Renal cortex interstitium (tissue), 15 donors: Measurements from ENCODE around the gene NISCH. TPM values are rescaled to one million over a fixed set of nuclear protein-coding genes. Genes with fewer than 3 reads are reported as not detected.

Experiments
- DNase-seq, 11 donors: peaks; one replicate each; pipeline ENCODE4 v3.0.0-alpha.2; 2013; ENCODE audit warnings: low read depth in 9 of 11, low spot score in 4 of 11; ENCODE audit errors: extremely low read depth in 1 of 11
- long read RNA-seq, 16 experiments: transcript quantifications; one replicate each; lab custom pipeline, GENCODE V29; 2026
- polyA plus RNA-seq, 3 donors: library from polyadenylated mRNA; unstranded; fragments of 120-200 nt; gene quantifications; one replicate each; pipeline ENCODE4 v1.2.1, GENCODE V29; 2013; ENCODE audit not compliant: insufficient read length in 3 of 3

Gene NISCH
- polyA plus RNA-seq: 100 to 1,000 TPM in 2 of 3 donors, 10 to 100 TPM in 1; 99.3 to 150 (median 115) TPM
- long read RNA-seq, donor 1, partial matches to known transcripts: 69 of 74 reads
- long read RNA-seq, donor 1, other reads (novel, unspliced or antisense): 0 of 74 reads
- long read RNA-seq, donor 2, partial matches to known transcripts: 42 of 46 reads
- long read RNA-seq, donor 2, other reads (novel, unspliced or antisense): 0 of 46 reads
- long read RNA-seq, donor 3, full-length matches to known transcripts: 14 of 45 reads
- long read RNA-seq, donor 3, partial matches to known transcripts: 31 of 45 reads
- long read RNA-seq, donor 3, other reads (novel, unspliced or antisense): 0 of 45 reads
- long read RNA-seq, donor 4, full-length matches to known transcripts: 16 of 48 reads
- long read RNA-seq, donor 4, partial matches to known transcripts: 32 of 48 reads
- long read RNA-seq, donor 4, other reads (novel, unspliced or antisense): 0 of 48 reads
- long read RNA-seq, donor 5: 0 reads
- long read RNA-seq, donor 6, transcript NISCH-212 (13 exons, 3,168 nt): major isoform, 7 of 61 reads
- long read RNA-seq, donor 6, transcript NISCH-203 (3 exons, 565 nt): minor isoform, 6 of 61 reads
- long read RNA-seq, donor 6, partial matches to known transcripts: 46 of 61 reads
- long read RNA-seq, donor 6, other reads (novel, unspliced or antisense): 0 of 61 reads
- long read RNA-seq, donor 7, partial matches to known transcripts: 49 of 56 reads
- long read RNA-seq, donor 7, other reads (novel, unspliced or antisense): 0 of 56 reads
- long read RNA-seq, donor 8, full-length matches to known transcripts: 25 of 100 reads
- long read RNA-seq, donor 8, partial matches to known transcripts: 75 of 100 reads
- long read RNA-seq, donor 8, other reads (novel, unspliced or antisense): 0 of 100 reads
- long read RNA-seq, donor 9, full-length matches to known transcripts: 9 of 38 reads
- long read RNA-seq, donor 9, partial matches to known transcripts: 29 of 38 reads
- long read RNA-seq, donor 9, other reads (novel, unspliced or antisense): 0 of 38 reads
- long read RNA-seq, donor 10, full-length matches to known transcripts: 11 of 162 reads
- long read RNA-seq, donor 10, partial matches to known transcripts: 151 of 162 reads
- long read RNA-seq, donor 10, other reads (novel, unspliced or antisense): 0 of 162 reads
- long read RNA-seq, donor 11, full-length matches to known transcripts: 10 of 39 reads
- long read RNA-seq, donor 11, partial matches to known transcripts: 29 of 39 reads
- long read RNA-seq, donor 11, other reads (novel, unspliced or antisense): 0 of 39 reads
- long read RNA-seq, donor 12, partial matches to known transcripts: 0 of 3 reads
- long read RNA-seq, donor 12, other reads (novel, unspliced or antisense): 0 of 3 reads
- long read RNA-seq, donor 13, transcript NISCH-212 (13 exons, 3,168 nt): major isoform, 7 of 73 reads
- long read RNA-seq, donor 13, partial matches to known transcripts: 60 of 73 reads
- long read RNA-seq, donor 13, other reads (novel, unspliced or antisense): 0 of 73 reads
- long read RNA-seq, donor 14, full-length matches to known transcripts: 7 of 12 reads
- long read RNA-seq, donor 14, partial matches to known transcripts: 5 of 12 reads
- long read RNA-seq, donor 14, other reads (novel, unspliced or antisense): 0 of 12 reads
- long read RNA-seq, donor 15, full-length matches to known transcripts: 6 of 52 reads
- long read RNA-seq, donor 15, partial matches to known transcripts: 46 of 52 reads
- long read RNA-seq, donor 15, other reads (novel, unspliced or antisense): 0 of 52 reads
- long read RNA-seq, donor 16, full-length matches to known transcripts: 41 of 178 reads
- long read RNA-seq, donor 16, partial matches to known transcripts: 137 of 178 reads
- long read RNA-seq, donor 16, other reads (novel, unspliced or antisense): 0 of 178 reads

- peak in 7 of 11 donors; percentile 66 to 83 (median 79) for DNase-seq
Observed at GRCh38 chr3:52455283-52456168, at the start of gene NISCH. NISCH (plus strand) TSS chr3:52455604; CDS start chr3:52455642, 38 bp downstream.

GRCh38 chr3:52406231-52406661 is 49.2 kb upstream of the NISCH start:
- no peak for DNase-seq

DNA sequence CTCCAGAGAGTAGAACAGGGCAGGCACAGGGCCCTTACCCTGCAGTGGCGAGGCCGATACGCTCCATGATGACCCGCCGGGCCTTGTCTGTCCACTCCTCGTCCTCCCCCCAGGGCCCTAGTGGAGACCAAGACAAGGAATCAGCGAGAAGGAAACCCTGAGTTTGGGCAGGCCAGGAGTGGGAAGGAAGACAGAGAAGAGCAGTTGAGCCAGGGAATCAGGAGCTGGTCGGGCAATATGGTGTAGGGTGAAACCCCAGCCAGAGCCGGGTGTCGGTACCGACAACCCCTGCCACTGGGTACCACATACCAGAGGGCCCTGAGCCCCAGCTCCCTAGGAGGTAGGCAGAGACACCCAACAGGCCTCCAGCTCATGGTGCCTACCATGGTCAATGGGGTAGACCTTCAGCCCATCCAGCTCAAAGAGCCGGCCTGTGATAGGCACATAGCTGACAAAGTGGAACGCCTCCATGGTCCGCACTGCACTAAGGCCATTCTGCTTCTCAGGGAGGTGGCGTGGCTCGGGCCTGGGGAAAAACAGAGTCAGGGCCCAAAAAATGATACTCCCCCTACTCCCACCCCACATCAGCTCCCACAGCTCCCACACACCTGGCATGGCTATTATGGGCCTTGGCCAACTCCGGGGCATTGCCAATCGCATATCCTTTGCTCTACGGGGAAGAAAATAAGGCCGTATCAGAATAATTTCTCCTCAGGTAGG is 48.5 kb upstream of the NISCH start:
- DNase-seq: no peak

- DNase-seq: no peak
Observed at GRCh38 chr3:52407779-52408178, 47.6 kb upstream of the NISCH start.

DNA sequence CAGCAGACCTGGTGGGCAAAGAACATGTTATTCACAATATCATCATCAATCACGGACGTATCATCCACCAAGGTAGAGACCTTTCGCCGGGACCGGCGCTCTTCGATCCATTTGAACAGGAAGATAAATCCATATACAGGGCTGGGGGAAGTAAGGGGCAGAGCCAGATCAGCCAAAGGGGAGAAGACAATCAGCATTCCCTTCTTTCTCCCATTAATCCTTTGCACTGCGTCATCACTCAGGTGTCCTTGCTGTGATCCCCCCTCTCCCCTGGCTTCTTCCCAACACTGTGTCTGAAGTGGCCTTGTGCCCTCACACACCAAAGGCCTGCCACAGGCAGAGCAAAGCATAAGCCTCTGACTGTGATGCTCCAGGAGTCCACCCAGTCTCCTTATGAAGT is 46.9 kb upstream of the NISCH start:
- DNase-seq: no peak

DNA sequence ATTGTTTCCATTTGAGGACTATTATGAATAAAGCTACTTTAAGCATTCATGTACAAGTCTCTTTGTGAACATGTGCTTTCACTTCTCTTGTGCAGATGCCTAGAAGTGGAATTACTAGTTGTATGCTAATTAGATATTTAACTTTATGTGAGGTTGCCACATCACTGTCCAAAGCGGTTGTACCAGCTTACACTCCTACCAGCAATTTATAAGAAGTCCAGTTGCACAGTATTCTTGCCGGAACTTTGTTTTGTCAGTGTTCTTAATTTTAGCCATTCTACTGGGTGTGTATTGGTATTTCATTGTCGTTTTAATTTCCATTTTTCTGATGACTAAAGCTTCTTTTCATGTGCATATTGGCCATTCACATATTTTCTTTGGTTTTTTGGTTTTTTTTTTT is 39.6 kb upstream of the NISCH start:
- DNase-seq: no peak

GRCh38 chr3:52420388-52420787 is 35.0 kb upstream of the NISCH start:
- DNase-seq: no peak

DNA sequence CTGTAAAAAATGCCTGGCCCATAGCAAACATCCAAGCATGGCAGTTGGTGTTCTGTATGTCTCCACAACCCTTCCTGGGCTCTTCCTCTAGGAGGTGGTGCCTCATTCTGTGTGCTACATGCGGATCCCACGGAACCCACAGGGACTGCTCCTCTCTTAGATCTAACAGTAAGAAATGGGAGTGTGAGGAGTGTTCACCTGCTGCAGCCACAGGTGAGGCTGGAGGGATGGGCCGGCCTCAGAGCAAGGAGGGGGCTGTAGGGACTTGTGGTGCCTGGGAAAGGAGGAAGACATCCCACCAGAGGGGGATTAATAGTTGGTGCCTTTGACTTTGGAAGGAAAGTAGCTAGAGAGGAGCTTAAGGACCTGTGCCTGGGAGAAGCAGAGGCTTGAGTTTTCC is 32.7 kb upstream of the NISCH start:
- no peak for DNase-seq

DNA sequence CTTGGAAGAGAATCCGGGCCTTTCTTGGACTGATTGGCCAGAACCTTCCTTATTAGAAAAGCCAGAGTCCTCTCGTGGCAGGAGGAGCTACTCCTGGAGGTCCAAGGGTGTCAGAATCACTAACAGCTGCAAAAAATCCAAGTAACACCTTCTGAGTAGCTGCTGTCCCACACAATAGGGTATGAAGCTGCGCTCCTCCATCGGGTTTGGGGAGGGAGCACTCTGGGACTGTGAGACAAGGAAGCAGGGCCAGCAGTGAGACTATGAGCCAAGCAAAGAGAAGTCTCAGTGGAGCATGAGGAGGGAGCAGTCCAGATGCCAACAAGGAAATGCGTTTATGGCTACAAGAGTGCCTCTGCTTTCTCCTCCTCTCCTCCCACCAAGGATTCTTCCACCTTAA is 32.2 kb upstream of the NISCH start:
- DNase-seq: no peak

DNA sequence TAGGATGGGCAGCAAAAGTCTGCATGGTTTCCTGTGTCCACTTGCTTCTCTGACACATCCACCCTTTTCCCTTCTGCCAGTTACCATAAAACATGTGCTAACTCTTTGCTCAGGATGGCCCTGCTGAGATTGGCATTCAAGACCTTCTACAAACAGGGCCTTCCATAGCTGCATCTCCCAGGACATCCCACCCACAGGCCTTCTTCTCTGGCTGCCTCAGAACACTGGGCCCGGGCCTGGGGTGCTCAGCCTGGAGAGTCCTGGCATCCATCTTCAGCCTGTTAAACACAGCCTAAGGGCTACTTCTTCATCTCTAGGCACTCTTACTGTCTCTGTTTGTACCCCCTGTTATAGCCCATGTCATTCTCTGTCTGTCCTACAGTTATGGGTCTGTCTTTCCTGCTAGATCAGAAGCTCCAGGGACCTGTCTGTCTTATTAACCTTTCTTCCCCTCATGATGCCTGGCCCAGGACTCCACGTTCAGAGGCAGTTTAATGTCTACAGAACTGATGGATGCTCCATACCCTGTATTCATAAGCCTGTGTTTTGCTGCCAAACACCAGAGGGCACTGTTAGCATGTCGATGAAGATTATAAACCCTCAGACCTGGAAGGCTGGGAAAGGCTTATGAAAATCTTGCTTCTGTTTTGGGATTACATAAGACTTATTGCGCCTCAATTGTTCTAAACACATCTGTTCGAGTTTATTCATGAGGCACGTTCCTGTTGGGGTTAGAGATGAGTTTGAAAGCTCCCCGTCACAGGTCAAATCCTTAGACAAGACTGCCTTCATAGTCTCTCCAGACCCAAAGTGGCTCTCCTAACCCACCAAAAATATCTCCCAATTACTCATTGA is 27.0 kb upstream of the NISCH start:
- DNase-seq: peak in 6 of 11 donors; percentile 38 to 69 (median 53)

DNA sequence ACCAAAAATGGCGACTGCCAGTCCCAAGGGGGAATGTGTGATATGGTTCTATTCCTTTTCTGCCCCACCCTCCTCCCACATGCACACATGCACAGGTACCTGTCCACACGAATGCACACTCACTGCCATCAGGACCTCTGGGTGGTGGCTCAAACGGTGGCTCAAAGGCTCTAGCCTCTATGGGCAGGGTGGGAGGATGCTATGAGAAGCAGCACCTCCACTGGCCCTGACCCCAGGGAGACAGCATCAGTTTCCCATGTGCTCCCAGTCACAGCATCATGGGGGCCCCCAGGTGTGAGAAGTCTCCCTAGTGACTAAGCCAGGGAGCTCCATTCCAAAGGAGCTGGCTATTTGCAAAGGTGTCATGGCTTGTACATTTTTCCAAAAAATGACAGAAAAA is 26.4 kb upstream of the NISCH start:
- no peak for DNase-seq

DNA sequence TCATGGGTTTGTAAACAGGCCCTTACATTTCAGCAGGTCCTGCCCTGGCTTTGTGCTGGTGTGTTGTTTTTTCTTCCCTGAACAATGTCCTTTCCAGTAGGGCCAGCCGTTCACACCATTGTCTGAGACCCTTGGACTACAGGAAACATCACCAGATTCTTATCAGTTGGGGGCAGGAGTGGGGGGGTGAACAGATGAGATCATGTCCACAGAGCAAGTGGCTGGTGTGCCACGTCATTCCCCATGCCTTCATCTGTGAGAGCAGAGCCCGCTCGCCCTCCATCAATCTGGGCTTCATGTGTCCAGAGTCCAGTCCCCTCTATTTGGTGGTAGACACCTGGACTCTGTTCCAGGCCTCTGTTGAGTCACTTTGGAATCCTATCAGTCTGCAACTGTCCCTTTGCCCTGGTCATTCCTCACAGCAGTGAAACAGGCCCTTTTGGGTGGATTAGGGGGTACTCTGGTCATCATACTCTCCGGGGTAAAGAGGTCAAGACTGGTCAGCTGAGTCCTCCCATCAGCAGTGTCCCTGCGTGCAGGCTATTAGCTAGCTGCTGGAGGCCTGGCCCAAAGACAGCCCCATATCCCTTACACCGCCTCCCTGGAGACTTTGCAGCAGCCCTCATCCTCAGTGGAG is 25.5 kb upstream of the NISCH start:
- no peak for DNase-seq

DNA sequence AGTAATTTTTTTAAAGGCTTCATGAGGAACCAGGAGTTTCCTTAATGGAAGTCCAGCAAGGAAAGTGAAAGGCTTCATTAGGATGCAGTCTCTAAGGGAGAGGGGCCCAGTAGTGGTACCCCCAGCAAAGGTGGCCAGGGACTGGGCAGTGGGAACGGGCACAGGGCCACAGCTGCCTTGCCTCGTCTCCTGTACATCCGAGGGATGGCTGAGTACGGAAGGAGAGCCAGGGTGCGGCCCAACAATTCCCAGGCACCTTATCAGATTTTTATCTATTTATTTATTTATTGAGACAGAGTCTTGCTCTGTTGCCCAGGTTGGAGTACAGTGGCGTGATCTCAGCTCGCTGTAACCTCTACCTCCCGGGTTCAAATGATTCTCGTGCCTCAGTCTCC is 25.0 kb upstream of the NISCH start:
- no peak for DNase-seq

DNA sequence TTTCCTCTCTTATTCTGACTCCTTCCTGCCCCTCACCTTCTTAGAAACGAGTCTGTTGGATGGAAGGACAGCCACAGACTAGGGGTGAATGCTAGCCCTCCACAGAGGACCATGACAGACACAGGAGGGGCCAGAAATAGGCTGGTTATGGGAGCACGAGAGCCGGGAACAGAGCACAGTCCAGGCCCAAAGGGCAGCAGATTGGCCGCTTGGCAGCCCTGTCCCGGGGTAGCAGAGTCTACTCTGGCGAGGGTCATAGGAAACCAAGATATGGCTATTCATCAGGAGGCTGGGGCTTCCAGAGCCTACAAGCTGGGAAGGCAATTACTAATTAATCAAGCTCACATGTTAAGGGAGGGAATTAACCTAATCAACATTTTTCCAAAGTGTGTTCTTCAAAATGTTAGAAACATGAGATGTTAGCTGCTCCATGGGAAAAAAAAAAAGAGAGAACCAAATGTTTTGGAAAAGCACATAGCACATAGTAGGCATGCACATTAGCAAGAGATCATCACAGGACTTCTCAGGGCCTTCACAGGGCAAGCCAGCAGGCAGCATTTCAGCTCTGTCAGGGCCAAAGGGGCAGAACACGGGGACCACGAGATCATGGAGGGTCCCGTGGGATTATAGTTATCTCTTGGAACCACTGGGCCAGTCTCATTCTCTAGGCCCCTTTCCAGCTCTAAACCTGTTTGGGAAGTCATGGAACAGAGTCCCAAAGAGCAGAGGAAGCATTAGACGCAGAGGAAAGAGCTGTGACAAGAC is 23.8 kb upstream of the NISCH start:
- DNase-seq: no peak
